GM23338 (cell line): Measurements from ENCODE around the gene TBX22. TPM values are rescaled to one million over a fixed set of nuclear protein-coding genes. Genes with fewer than 3 reads are reported as not detected.
A peak's percentile ranks its signal among the peaks of the same experiment; 100 is the strongest.

Source experiments
- ATAC-seq: fragments of 200-7000 bp; cut with Tn5 transposase; 3 replicates; pipeline ENCODE4 v1.9.1; 2020
- DNase-seq: peaks from one replicate; pipeline ENCODE4 v3.0.0-alpha.2; 2015; ENCODE audit warnings: low spot score
- H2AFZ ChIP-seq: fragments of 200-600 bp; sonication (generic); 2 replicates; pipeline ENCODE4 v1.8.0; 2016; ENCODE audit warnings: antibody characterized with exemption, mild to moderate bottlenecking, moderate library complexity
- H3F3A ChIP-seq: fragments of 200-600 bp; sonication (generic); replicated peaks from 2 replicates; pipeline ENCODE4 v1.8.0; 2017; ENCODE audit warnings: antibody characterized with exemption, mixed run types, low read depth
- H3K27ac ChIP-seq: fragments of 200-600 bp; sonication (generic); 2 replicates; pipeline ENCODE4 v1.6.1; 2016; ENCODE audit warnings: low read depth
- H3K27me3 ChIP-seq: fragments of 200-600 bp; sonication (generic); 2 replicates; pipeline ENCODE4 v1.8.0; 2016; ENCODE audit warnings: mild to moderate bottlenecking, mixed run types, moderate library complexity; ENCODE audit not compliant: insufficient read depth
- H3K36me3 ChIP-seq: fragments of 200-600 bp; sonication (generic); 2 replicates; pipeline ENCODE4 v1.8.0; 2016; ENCODE audit warnings: mild to moderate bottlenecking; ENCODE audit not compliant: insufficient read depth
- H3K4me1 ChIP-seq: fragments of 200-600 bp; sonication (generic); 2 replicates; pipeline ENCODE4 v1.8.0; 2016; ENCODE audit warnings: mild to moderate bottlenecking, moderate library complexity; ENCODE audit not compliant: insufficient read depth
- H3K4me2 ChIP-seq: fragments of 200-600 bp; sonication (generic); 2 replicates; pipeline ENCODE4 v1.7.1; 2017; ENCODE audit warnings: mixed run types
- H3K4me3 ChIP-seq: fragments of 200-600 bp; sonication (generic); 2 replicates; pipeline ENCODE4 v1.6.1; 2016; ENCODE audit warnings: mixed run types
- H3K79me2 ChIP-seq: fragments of 200-600 bp; sonication (generic); replicated peaks from 2 replicates; pipeline ENCODE4 v1.8.0; 2017; ENCODE audit warnings: mild to moderate bottlenecking; ENCODE audit not compliant: insufficient read depth
- H3K9me2 ChIP-seq: fragments of 200-600 bp; sonication (generic); 2 replicates; pipeline ENCODE4 v1.8.0; 2017; ENCODE audit not compliant: insufficient read depth
- H4K20me1 ChIP-seq: fragments of 200-600 bp; sonication (generic); replicated peaks from 2 replicates; pipeline ENCODE4 v1.8.0; 2017; ENCODE audit warnings: mild to moderate bottlenecking; ENCODE audit not compliant: insufficient read depth
- H3K27ac Mint-ChIP-seq: 2 replicates; pipeline ENCODE4 v1.8.0; 2020; ENCODE audit warnings: inconsistent platforms, mild to moderate bottlenecking, moderate library complexity, mixed read lengths
- H3K27me3 Mint-ChIP-seq: 3 replicates; pipeline ENCODE4 v1.8.0; 2022; ENCODE audit warnings: low read depth, mild to moderate bottlenecking, moderate library complexity, mixed read lengths, inconsistent platforms; ENCODE audit not compliant: insufficient read depth, poor library complexity
- H3K36me3 Mint-ChIP-seq: 3 replicates; pipeline ENCODE4 v1.8.0; 2021; ENCODE audit warnings: low read depth, mild to moderate bottlenecking, inconsistent platforms, moderate library complexity, mixed read lengths
- H3K4me1 Mint-ChIP-seq: 3 replicates; pipeline ENCODE4 v1.8.0; 2020; ENCODE audit warnings: mild to moderate bottlenecking, inconsistent platforms, mixed read lengths
- H3K4me3 Mint-ChIP-seq: 3 replicates; pipeline ENCODE4 v1.8.0; 2021; ENCODE audit warnings: moderate library complexity, mild to moderate bottlenecking, inconsistent platforms, mixed read lengths
- H3K9me3 Mint-ChIP-seq: 3 replicates; pipeline ENCODE4 v1.8.0; 2020; ENCODE audit warnings: moderate library complexity, mild to moderate bottlenecking, inconsistent platforms, mixed read lengths
- CREB1 ChIP-seq: fragments of 250-450 bp; sonication (Bioruptor Pico); IDR thresholded peaks from 2 replicates; pipeline ENCODE4 v1.5.0; 2020; ENCODE audit warnings: low read depth, mild to moderate bottlenecking, moderate library complexity
- EZH2 ChIP-seq: fragments of 200-600 bp; sonication (generic); IDR thresholded peaks from one replicate; pipeline ENCODE4 v1.8.0; 2017; ENCODE audit warnings: antibody characterized with exemption, mild to moderate bottlenecking, low read depth; ENCODE audit not compliant: unreplicated experiment
- EZH2phosphoT487 ChIP-seq: fragments of 200-600 bp; sonication (generic); IDR thresholded peaks from one replicate; pipeline ENCODE4 v1.8.1; 2018; ENCODE audit warnings: antibody characterized with exemption; ENCODE audit not compliant: unreplicated experiment
- JUNB ChIP-seq: IDR thresholded peaks from one replicate; pipeline ENCODE4 v1.6.1; 2016; ENCODE audit warnings: antibody characterized with exemption; ENCODE audit not compliant: unreplicated experiment
- NANOG ChIP-seq: IDR thresholded peaks from 2 replicates; pipeline ENCODE4 v1.6.1; 2016; ENCODE audit warnings: antibody characterized with exemption, borderline replicate concordance
- POLR2AphosphoS5 ChIP-seq: IDR thresholded peaks from 2 replicates; pipeline ENCODE4 v1.6.1; 2016; ENCODE audit warnings: antibody characterized with exemption, low read depth
- STAT1 ChIP-seq: IDR thresholded peaks from one replicate; pipeline ENCODE4 v1.6.1; 2016; ENCODE audit warnings: antibody characterized with exemption; ENCODE audit not compliant: unreplicated experiment
- ZNF114 ChIP-seq: fragments of 250-450 bp; sonication (Bioruptor Pico); IDR thresholded peaks from 2 replicates; pipeline ENCODE4 v1.5.0; 2020; ENCODE audit warnings: mild to moderate bottlenecking, moderate library complexity
- ZNF331 ChIP-seq: fragments of 250-450 bp; sonication (Bioruptor Pico); IDR thresholded peaks from 2 replicates; pipeline ENCODE4 v1.5.0; 2020; ENCODE audit warnings: low read depth, mild to moderate bottlenecking, moderate library complexity
- polyA plus RNA-seq: library from polyadenylated mRNA; unstranded; fragments of >200 nt; fragmentation: Nextera tagmentation; extraction: Ambion mirVana; gene quantifications from 2 replicates; pipeline ENCODE4 v1.2.1, GENCODE V29; 2016
- total RNA-seq: library from RNA; depleted of rRNA; stranded (reverse); fragments of >200 nt; shearing (Covaris generic); gene quantifications from 2 replicates; pipeline ENCODE4 v1.2.3, GENCODE V29; 2014
- TF ChIP-seq, protein P1 (sequence below), 2 experiments: fragments of 200-600 bp in 1 of 2; sonication (generic) in 1 of 2; conservative IDR thresholded peaks; 2 replicates each; pipeline versions ENCODE4 v1.5.1 to v1.6.1; 2016 to 2017; ENCODE audit warnings: antibody characterized with exemption in 2 of 2, low read depth in 2 of 2, mild to moderate bottlenecking in 2 of 2, moderate library complexity in 1 of 2
- TF ChIP-seq, protein P2 (sequence below): IDR thresholded peaks from 2 replicates; pipeline ENCODE4 v1.6.1; 2016; ENCODE audit warnings: antibody characterized with exemption
- TF ChIP-seq, protein P3 (sequence below): fragments of 250-450 bp; sonication (Bioruptor Pico); IDR thresholded peaks from 2 replicates; pipeline ENCODE4 v1.5.0; 2020; ENCODE audit warnings: mild to moderate bottlenecking, moderate library complexity
- TF ChIP-seq, protein P4 (sequence below): IDR thresholded peaks from one replicate; pipeline ENCODE4 v1.6.1; 2018; ENCODE audit warnings: antibody characterized with exemption; ENCODE audit not compliant: unreplicated experiment

TBX22 gene
- total and polyA plus RNA-seq, 2 experiments from 2014 or later = 0.24 to 0.52 TPM

DNA sequence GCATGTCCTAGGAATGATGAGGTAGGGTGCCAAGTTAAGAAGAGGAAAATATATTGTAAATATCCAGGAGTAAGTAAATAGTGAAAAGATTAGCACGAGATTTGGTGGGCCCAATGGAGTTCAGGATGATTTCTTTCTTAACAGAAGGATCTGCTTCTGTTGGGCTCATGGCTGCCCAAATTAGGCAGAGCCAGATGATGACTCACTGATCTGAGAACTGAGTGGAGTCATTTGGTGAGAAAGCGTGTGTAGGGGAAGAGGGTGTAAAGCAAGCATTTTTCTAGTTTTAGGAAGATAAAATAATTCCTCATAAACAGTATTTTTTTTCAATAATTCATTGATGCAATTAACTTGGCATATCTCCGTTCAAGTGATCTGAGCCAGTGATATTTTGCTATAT lies 1.6 kb downstream of the TBX22 start (continued):
- TF ChIP-seq CREB1 (no peak), ZNF114 (CRISPR knock-in tag) (no peak), NANOG (no peak), JUNB (no peak), STAT1 (no peak), ZNF331 (CRISPR knock-in tag) (no peak)

DNA sequence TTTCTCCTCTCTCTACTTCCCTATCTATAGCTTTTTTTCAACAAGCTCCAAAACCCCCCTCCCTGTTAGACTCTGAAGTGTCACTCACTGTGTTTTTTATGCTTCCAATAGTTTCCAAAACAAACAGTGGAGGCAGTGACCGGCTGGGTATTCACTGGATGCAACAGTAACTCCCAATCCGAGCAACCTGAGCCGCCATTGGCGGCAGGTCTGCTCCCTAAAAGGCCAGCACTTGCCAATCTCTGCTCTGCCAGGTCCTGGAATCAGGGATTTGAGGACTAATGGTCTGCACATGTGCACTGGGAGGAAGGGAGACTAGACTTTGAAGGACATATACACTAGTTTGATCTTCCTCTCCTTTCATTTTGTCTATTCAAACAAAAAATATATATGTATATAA lies 7.1 kb downstream of the TBX22 start:
- Histone ChIP-seq H2AFZ (no peak overlapping the region), H3K9me2 (no peaks in the 10 kb centered on the region), H3F3A (no peaks in the 10 kb centered on the region), H3K27ac (no peak overlapping the region), H3K4me3 (peak overlapping the region; percentile 59; the same call in 1 of the 2 replicates), H3K36me3 (no peaks in the 10 kb centered on the region), H4K20me1 (no peaks in the 10 kb centered on the region), H3K4me1 (no peaks in the 10 kb centered on the region), H3K79me2 (no peaks in the 10 kb centered on the region), H3K27me3 (peaks cover 6% of the 10 kb centered on the region), H3K4me2 (peak overlapping the region; percentile 77)
- Mint-ChIP-seq H3K27ac (no peak overlapping the region), H3K4me3 (peak overlapping the region; percentile 81), H3K9me3 (no peaks in the 10 kb centered on the region; the same call in 2 of the 3 replicates), H3K27me3 (peaks cover 7% of the 10 kb centered on the region), H3K36me3 (no peaks in the 10 kb centered on the region), H3K4me1 (peaks cover 8% of the 10 kb centered on the region; the same call in 2 of the 3 replicates)
- TF ChIP-seq, protein P1, sequence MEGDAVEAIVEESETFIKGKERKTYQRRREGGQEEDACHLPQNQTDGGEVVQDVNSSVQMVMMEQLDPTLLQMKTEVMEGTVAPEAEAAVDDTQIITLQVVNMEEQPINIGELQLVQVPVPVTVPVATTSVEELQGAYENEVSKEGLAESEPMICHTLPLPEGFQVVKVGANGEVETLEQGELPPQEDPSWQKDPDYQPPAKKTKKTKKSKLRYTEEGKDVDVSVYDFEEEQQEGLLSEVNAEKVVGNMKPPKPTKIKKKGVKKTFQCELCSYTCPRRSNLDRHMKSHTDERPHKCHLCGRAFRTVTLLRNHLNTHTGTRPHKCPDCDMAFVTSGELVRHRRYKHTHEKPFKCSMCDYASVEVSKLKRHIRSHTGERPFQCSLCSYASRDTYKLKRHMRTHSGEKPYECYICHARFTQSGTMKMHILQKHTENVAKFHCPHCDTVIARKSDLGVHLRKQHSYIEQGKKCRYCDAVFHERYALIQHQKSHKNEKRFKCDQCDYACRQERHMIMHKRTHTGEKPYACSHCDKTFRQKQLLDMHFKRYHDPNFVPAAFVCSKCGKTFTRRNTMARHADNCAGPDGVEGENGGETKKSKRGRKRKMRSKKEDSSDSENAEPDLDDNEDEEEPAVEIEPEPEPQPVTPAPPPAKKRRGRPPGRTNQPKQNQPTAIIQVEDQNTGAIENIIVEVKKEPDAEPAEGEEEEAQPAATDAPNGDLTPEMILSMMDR (conservative IDR thresholded peaks at IDR 0.05; ENCODE audit: low read depth in 2 of 2) = no peak
- TF ChIP-seq, protein P2, sequence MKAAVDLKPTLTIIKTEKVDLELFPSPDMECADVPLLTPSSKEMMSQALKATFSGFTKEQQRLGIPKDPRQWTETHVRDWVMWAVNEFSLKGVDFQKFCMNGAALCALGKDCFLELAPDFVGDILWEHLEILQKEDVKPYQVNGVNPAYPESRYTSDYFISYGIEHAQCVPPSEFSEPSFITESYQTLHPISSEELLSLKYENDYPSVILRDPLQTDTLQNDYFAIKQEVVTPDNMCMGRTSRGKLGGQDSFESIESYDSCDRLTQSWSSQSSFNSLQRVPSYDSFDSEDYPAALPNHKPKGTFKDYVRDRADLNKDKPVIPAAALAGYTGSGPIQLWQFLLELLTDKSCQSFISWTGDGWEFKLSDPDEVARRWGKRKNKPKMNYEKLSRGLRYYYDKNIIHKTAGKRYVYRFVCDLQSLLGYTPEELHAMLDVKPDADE = no peak
- TF ChIP-seq POLR2AphosphoS5 (no peak), JUNB (no peak), NANOG (no peak), EZH2phosphoT487 (no peak), CREB1 (no peak), EZH2 (no peak)
- TF ChIP-seq, protein P3, sequence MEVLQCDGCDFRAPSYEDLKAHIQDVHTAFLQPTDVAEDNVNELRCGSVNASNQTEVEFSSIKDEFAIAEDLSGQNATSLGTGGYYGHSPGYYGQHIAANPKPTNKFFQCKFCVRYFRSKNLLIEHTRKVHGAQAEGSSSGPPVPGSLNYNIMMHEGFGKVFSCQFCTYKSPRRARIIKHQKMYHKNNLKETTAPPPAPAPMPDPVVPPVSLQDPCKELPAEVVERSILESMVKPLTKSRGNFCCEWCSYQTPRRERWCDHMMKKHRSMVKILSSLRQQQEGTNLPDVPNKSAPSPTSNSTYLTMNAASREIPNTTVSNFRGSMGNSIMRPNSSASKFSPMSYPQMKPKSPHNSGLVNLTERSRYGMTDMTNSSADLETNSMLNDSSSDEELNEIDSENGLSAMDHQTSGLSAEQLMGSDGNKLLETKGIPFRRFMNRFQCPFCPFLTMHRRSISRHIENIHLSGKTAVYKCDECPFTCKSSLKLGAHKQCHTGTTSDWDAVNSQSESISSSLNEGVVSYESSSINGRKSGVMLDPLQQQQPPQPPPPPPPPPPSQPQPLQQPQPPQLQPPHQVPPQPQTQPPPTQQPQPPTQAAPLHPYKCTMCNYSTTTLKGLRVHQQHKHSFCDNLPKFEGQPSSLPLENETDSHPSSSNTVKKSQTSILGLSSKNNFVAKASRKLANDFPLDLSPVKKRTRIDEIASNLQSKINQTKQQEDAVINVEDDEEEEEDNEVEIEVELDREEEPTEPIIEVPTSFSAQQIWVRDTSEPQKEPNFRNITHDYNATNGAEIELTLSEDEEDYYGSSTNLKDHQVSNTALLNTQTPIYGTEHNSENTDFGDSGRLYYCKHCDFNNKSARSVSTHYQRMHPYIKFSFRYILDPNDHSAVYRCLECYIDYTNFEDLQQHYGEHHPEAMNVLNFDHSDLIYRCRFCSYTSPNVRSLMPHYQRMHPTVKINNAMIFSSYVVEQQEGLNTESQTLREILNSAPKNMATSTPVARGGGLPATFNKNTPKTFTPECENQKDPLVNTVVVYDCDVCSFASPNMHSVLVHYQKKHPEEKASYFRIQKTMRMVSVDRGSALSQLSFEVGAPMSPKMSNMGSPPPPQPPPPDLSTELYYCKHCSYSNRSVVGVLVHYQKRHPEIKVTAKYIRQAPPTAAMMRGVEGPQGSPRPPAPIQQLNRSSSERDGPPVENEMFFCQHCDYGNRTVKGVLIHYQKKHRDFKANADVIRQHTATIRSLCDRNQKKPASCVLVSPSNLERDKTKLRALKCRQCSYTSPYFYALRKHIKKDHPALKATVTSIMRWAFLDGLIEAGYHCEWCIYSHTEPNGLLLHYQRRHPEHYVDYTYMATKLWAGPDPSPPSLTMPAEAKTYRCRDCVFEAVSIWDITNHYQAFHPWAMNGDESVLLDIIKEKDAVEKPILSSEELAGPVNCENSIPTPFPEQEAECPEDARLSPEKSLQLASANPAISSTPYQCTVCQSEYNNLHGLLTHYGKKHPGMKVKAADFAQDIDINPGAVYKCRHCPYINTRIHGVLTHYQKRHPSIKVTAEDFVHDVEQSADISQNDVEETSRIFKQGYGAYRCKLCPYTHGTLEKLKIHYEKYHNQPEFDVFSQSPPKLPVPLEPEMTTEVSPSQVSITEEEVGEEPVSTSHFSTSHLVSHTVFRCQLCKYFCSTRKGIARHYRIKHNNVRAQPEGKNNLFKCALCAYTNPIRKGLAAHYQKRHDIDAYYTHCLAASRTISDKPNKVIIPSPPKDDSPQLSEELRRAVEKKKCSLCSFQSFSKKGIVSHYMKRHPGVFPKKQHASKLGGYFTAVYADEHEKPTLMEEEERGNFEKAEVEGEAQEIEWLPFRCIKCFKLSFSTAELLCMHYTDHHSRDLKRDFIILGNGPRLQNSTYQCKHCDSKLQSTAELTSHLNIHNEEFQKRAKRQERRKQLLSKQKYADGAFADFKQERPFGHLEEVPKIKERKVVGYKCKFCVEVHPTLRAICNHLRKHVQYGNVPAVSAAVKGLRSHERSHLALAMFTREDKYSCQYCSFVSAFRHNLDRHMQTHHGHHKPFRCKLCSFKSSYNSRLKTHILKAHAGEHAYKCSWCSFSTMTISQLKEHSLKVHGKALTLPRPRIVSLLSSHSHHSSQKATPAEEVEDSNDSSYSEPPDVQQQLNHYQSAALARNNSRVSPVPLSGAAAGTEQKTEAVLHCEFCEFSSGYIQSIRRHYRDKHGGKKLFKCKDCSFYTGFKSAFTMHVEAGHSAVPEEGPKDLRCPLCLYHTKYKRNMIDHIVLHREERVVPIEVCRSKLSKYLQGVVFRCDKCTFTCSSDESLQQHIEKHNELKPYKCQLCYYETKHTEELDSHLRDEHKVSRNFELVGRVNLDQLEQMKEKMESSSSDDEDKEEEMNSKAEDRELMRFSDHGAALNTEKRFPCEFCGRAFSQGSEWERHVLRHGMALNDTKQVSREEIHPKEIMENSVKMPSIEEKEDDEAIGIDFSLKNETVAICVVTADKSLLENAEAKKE = no peak
- TF ChIP-seq, protein P4, sequence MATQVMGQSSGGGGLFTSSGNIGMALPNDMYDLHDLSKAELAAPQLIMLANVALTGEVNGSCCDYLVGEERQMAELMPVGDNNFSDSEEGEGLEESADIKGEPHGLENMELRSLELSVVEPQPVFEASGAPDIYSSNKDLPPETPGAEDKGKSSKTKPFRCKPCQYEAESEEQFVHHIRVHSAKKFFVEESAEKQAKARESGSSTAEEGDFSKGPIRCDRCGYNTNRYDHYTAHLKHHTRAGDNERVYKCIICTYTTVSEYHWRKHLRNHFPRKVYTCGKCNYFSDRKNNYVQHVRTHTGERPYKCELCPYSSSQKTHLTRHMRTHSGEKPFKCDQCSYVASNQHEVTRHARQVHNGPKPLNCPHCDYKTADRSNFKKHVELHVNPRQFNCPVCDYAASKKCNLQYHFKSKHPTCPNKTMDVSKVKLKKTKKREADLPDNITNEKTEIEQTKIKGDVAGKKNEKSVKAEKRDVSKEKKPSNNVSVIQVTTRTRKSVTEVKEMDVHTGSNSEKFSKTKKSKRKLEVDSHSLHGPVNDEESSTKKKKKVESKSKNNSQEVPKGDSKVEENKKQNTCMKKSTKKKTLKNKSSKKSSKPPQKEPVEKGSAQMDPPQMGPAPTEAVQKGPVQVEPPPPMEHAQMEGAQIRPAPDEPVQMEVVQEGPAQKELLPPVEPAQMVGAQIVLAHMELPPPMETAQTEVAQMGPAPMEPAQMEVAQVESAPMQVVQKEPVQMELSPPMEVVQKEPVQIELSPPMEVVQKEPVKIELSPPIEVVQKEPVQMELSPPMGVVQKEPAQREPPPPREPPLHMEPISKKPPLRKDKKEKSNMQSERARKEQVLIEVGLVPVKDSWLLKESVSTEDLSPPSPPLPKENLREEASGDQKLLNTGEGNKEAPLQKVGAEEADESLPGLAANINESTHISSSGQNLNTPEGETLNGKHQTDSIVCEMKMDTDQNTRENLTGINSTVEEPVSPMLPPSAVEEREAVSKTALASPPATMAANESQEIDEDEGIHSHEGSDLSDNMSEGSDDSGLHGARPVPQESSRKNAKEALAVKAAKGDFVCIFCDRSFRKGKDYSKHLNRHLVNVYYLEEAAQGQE = no peak
- DNase-seq = no peak
- peak; percentile 49 for ATAC-seq
